Measurements from ENCODE around the gene ITSN1.

Gene ITSN1

GRCh38 chr21:33869873-33870272, 227.6 kb downstream of the ITSN1 start:
- FAIRE-seq: no peak

- no peak for FAIRE-seq
These were observed 228.5 kb downstream of the ITSN1 start for GRCh38 chr21:33870768-33871167.

GRCh38 chr21:33871171-33871570, 228.9 kb downstream of the ITSN1 start:
- FAIRE-seq: no peak

GRCh38 chr21:33872881-33873515, 230.7 kb downstream of the ITSN1 start:
- FAIRE-seq: no peak

GRCh38 chr21:33874161-33874560, 231.9 kb downstream of the ITSN1 start:
- FAIRE-seq: no peak

- FAIRE-seq: no peak
These were observed 232.9 kb downstream of the ITSN1 start for GRCh38 chr21:33875026-33875695.

GRCh38 chr21:33878824-33879223, 236.5 kb downstream of the ITSN1 start:
- FAIRE-seq: no peak

GRCh38 chr21:33880626-33881025, 238.3 kb downstream of the ITSN1 start:
- FAIRE-seq: no peak

GRCh38 chr21:33881689-33882440, 239.6 kb downstream of the ITSN1 start:
- FAIRE-seq: no peak

- FAIRE-seq: no peak
These were observed 240.8 kb downstream of the ITSN1 start for GRCh38 chr21:33883118-33883517.

GRCh38 chr21:33884376-33885171, 242.3 kb downstream of the ITSN1 start:
- FAIRE-seq: no peak

- no peak for FAIRE-seq
These were observed 242.8 kb downstream of the ITSN1 start for GRCh38 chr21:33885172-33885514.

GRCh38 chr21:33886321-33886720, 244.0 kb downstream of the ITSN1 start:
- no peak for FAIRE-seq

GRCh38 chr21:33890187-33890586, 247.9 kb downstream of the ITSN1 start:
- FAIRE-seq: no peak

- FAIRE-seq: no peak
These were observed 250.6 kb downstream of the ITSN1 start for GRCh38 chr21:33892853-33893252.

GRCh38 chr21:33893917-33894316, 251.6 kb downstream of the ITSN1 start:
- no peak for FAIRE-seq

- no peak for FAIRE-seq
These were observed 252.5 kb downstream of the ITSN1 start for GRCh38 chr21:33894736-33895288.

- FAIRE-seq: no peak
These were observed 253.1 kb downstream of the ITSN1 start for GRCh38 chr21:33895356-33895755.

- FAIRE-seq: no peak
These were observed 254.4 kb downstream of the ITSN1 start for GRCh38 chr21:33896691-33897090.

- no peak for FAIRE-seq
These were observed 254.8 kb downstream of the ITSN1 start for GRCh38 chr21:33897098-33897497.

GRCh38 chr21:33897739-33898138, 255.4 kb downstream of the ITSN1 start:
- FAIRE-seq: no peak

- no peak for FAIRE-seq
These were observed 256.3 kb downstream of the ITSN1 start for GRCh38 chr21:33898586-33898985.

- FAIRE-seq: no peak
These were observed 256.9 kb downstream of the ITSN1 start for GRCh38 chr21:33899199-33899598.

Measured in islet of Langerhans (tissue), 1 donor.